ENCODE measurements around the gene IFNAR2.

- TF ChIP-seq CTCF (IDR thresholded peaks at IDR 0.05; ENCODE audit: insufficient read depth, low read depth, low read length): no peak
- TF ChIP-seq EZH2 (IDR thresholded peaks at IDR 0.05; ENCODE audit: insufficient read depth, low read length): no peak
Measured at GRCh38 chr21:33264561-33264960, 34.8 kb downstream of the IFNAR2 start.
